GM19395 (cell line): Measurements from ENCODE around the gene TNFRSF18.

Experiments
- ATAC-seq: cut with Tn5 transposase; IDR thresholded peaks from one replicate; pipeline ENCODE4 v1.9.1; 2021; ENCODE audit warnings: mild to moderate bottlenecking, moderate library complexity; ENCODE audit not compliant: unreplicated experiment

Gene TNFRSF18

GRCh38 chr1:1228596-1229321, 22.4 kb upstream of the TNFRSF18 start:
- ATAC-seq: no peak

DNA sequence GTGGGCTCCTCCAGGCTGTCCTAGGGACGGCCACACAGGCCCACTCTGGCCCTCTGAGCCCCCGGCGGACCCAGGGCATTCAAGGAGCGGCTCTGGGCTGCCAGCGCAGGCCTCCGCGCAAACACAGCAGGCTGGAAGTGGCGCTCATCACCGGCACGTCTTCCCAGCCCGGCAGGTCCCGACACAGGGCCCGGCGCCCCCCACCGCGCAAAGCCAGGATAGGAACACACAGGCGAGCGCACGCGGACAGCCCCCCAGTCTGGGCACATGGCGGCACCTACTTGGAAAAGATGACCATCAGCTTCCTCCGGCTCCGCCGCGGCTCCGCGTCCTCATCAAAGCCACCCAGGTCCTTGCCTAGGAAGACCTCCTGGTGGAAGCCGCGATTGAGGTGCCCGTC, 21.8 kb upstream of the TNFRSF18 start:
- no peak for ATAC-seq

DNA sequence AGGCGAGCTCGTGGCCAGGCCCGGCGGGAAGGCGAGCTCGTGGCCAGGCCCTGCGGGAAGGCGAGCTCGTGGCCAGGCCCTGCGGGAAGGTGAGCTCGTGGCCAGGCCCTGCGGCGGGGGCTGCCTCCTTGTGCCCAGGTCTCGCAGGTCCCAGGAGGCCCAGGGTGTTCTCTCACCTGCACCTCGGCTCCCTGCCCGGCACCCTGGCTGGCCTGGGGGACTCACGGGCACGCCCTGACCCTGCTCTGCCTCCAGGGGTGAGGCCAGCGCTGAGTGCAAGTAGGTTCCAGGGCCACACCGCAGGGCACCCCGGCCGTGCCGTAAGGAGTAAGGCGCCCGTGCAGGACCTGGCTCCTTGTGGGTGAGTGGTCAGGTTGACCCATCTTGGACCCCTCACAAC, 21.0 kb upstream of the TNFRSF18 start:
- ATAC-seq: no peak

GRCh38 chr1:1226566-1227362, 20.4 kb upstream of the TNFRSF18 start:
- ATAC-seq: no peak

GRCh38 chr1:1225913-1226312, 19.5 kb upstream of the TNFRSF18 start:
- no peak for ATAC-seq

DNA sequence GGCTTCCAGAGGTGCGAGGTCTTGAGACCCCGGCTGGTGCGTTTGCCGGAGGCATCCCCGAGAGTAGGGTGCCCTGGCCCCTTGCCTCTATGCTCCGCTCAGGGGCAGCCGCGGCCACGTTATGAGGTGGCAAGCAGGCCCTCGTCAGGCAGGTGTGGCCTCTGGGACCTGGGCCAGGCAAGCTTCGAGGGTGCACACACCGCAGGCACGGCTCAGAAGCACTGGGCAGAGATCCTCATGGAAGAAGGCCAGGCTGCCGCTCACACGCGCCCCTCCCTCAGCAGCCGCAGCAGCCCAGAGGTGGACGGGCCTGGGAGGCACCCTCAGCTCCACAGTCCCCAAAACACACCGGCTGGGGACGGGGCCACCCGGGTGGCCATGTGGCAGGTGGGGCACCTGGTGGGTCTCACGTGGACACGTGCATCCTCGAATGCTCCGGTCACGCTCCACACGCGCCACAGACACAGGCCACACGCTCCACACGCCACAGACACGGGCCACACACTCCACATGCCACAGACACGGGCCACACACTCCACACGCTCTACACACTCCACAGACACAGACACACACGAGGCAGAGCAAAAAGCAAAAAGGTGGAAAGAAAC, 18.9 kb upstream of the TNFRSF18 start:
- no peak for ATAC-seq

DNA sequence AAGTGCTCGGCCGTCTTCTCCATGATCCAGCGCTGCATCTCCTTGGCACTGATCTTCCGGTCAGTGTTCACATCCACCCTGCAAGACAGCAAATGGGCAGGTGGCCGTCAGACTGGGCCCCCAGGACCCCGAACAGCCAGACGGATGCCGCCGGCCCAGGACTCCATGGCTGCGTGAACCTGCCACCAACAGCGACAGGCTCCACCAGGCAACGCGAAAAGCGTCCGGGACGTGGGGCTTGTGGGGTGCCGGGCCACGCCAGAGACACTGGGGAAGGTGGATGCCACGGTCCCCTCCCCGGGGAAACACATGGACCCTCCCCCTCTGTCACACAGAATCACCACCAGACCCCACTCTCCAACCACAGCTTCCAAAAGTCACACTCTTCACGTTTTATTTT, 17.5 kb upstream of the TNFRSF18 start:
- ATAC-seq: no peak

- no peak for ATAC-seq
These were observed 16.9 kb upstream of the TNFRSF18 start for GRCh38 chr1:1223321-1223720.

GRCh38 chr1:1222575-1223225, 16.3 kb upstream of the TNFRSF18 start:
- no peak for ATAC-seq

- no peak for ATAC-seq
These were observed 15.6 kb upstream of the TNFRSF18 start for GRCh38 chr1:1221887-1222574.

GRCh38 chr1:1220197-1220596, 13.8 kb upstream of the TNFRSF18 start:
- no peak for ATAC-seq

DNA sequence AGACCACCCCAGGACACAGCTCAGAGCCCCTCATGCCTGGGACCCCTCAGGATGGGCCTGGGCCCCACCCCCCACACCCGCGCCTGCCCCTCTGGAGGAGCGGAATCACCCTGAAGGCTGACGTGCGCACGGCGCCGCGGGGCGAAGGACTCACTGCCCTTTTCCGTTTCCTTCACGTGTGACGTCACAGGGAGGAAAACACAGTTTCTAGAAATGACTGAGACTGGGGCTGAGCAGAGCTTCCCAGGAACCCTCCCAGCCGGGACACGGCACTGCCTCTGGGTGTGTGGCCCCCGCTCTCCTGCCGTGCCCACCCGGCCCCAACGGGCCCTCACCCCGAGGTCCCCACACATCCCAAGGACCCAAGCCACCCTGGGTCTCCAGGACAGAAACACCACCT, 12.9 kb upstream of the TNFRSF18 start:
- no peak for ATAC-seq

- ATAC-seq: no peak
These were observed 12.3 kb upstream of the TNFRSF18 start for GRCh38 chr1:1218524-1219200.

GRCh38 chr1:1217621-1218523, 11.5 kb upstream of the TNFRSF18 start:
- ATAC-seq: no peak

DNA sequence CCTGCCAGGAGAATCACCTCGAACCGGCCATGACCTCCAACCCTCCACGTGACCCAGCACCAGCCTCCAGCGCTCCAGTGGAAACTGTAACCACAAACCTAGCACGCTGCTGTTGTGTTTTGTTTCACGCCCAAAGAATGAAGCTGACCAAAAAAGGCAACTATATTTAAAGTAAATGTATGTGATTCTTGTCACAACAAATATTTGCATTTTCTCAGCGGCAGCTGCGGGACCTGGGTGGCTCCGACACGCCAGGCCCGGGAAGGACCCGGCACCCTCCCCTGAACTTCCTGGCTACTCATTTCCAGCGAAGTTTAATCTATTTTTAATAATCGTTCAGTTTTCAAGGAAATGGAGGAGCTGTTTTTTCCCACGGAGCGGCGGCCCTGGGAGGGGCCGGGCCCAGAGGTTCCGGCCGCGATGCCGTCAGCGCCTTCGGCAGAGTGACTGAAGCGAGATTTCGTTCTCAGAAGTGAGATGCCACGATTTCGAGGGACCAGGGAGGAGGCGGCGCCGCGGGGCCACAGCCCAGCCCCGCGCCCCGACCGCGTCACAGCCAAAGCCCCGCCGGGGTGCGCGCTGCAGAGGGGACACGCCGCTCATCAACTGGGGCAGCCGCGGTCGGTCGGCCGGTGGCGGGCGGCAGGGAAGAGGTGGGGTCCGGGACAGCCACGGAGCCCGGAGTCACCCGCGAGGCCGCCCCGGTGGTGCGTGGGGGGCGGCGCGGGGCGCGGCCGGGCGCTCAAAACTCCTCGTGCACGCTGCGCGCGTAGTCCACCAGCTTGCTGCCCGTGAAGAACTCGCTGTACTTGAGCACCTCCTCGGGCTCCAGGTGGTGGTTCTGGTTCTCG, 10.6 kb upstream of the TNFRSF18 start:
- ATAC-seq: no peak

DNA sequence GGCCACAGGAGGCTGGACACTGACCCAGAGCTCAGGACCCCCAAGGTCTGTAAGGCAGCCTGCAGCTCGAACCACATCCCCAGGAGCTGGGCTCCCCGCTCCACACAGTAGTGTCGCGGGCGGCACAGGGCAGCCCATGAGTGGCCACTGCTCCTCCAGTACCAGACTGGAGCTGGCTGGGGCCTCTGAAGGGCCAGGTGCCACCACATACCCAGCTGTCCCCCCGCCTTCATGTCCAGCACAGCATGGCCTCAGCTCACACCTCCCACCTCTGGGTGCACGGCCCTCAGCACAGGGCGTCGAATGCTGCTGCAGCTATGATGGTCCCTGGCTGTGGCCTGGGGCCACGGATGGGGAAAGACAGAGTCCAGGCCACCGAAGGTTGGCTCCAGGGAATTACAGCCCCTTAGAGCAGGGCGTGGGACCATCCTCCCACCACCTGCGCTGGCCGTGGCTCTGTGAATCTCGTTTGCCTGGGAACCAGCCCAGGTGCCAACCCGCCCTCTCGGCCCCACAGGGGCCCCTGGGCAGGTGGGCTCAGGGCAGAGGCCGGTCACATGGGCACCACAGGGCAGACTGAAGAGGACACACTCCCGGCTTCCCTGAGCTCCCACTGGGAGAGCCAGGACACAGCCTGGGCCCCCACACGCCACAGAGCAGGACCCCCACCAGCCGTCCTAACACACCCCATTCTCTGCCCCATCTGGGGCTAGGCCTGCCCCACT, 9.7 kb upstream of the TNFRSF18 start:
- no peak for ATAC-seq

GRCh38 chr1:1215080-1215676, 8.8 kb upstream of the TNFRSF18 start:
- ATAC-seq: no peak
